HCT116 (cell line): Measurements from ENCODE around the gene SPTBN4. TPM values are rescaled to one million over a fixed set of nuclear protein-coding genes. Genes with fewer than 3 reads are reported as not detected.

Source experiments
- ATAC-seq: fragments of 200-7000 bp; cut with Tn5 transposase; 2 replicates; pipeline ENCODE4 v1.9.1; 2020; ENCODE audit warnings: mild to moderate bottlenecking, moderate library complexity
- BruUV-seq: library from RNA; stranded (reverse); fragments of 400-500 nt; replicated peaks from 2 replicates; lab custom pipeline; 2021; lab: Mats Ljungman, UMichigan
- CTCF ChIA-PET: fragments of 300-600 bp; sonication (Branson Sonifier 250); formaldehyde crosslinking; loops from one replicate; lab custom pipeline; 2021; ENCODE audit warnings: antibody characterized with exemption; lab: Charles Lee
- POLR2A ChIA-PET: fragments of 300-600, 350-600 bp; sonication (Branson Sonifier 250); formaldehyde crosslinking; loops from one replicate; lab custom pipeline; 2021; ENCODE audit warnings: antibody characterized with exemption; lab: Charles Lee
- RAD21 ChIA-PET, 2 experiments: fragments of 300-600 bp; sonication (Branson Sonifier 250); formaldehyde crosslinking; loops; one replicate each; lab custom pipeline; 2023; ENCODE audit warnings: low total read pairs in 2 of 2; ENCODE audit not compliant: uncharacterized antibody in 2 of 2, unreplicated experiment in 2 of 2, low non-redundant PET in 1 of 2; lab: Charles Lee
- DNase-seq: peaks from one replicate; pipeline ENCODE4 v3.0.0-alpha.2; 2010; ENCODE audit warnings: low read depth, low spot score
- H2AFZ ChIP-seq: fragments of 200-600 bp; shearing (Covaris generic), sonication (generic); 2 replicates; pipeline ENCODE4 v1.6.1; 2017; ENCODE audit warnings: low read depth, mixed run types, mixed read lengths, antibody characterized with exemption, low read length; ENCODE audit not compliant: poor library complexity, severe bottlenecking
- H3K27ac ChIP-seq: 2 replicates; pipeline ENCODE4 v1.5.1; 2012; ENCODE audit warnings: low read depth, low read length
- H3K27me3 ChIP-seq: fragments of 200-600 bp; sonication (generic); 2 replicates; pipeline ENCODE4 v1.6.1; 2016; ENCODE audit warnings: mixed run types, low read length, mixed read lengths; ENCODE audit not compliant: insufficient read depth
- H3K36me3 ChIP-seq, 2 experiments: fragments of 200-500 bp in 1 of 2; fragments of 200-600 bp in 1 of 2; sonication (Bioruptor generic) in 1 of 2; sonication (generic) in 1 of 2; 2 replicates each; pipeline versions ENCODE4 v1.5.1 to v1.6.1; 2014 to 2016; ENCODE audit warnings: low read length in 2 of 2, inconsistent platforms in 1 of 2, mixed read lengths in 1 of 2, mixed run types in 1 of 2; ENCODE audit not compliant: insufficient read depth in 2 of 2, control insufficient read depth in 1 of 2
- H3K4me1 ChIP-seq, 2 experiments: fragments of 200-600 bp in 1 of 2; sonication (generic) in 1 of 2; 2 replicates each; pipeline versions ENCODE4 v1.5.1 to v1.6.1; 2012 to 2017; ENCODE audit warnings: low read length in 2 of 2, inconsistent platforms in 1 of 2, mild to moderate bottlenecking in 1 of 2, mixed read lengths in 1 of 2, mixed run types in 1 of 2, moderate library complexity in 1 of 2; ENCODE audit not compliant: insufficient read depth in 2 of 2, control insufficient read depth in 1 of 2
- H3K4me2 ChIP-seq: fragments of 200-600 bp; sonication (generic); 2 replicates; pipeline ENCODE4 v1.6.1; 2017; ENCODE audit warnings: mixed run types, low read length, mixed read lengths
- H3K4me3 ChIP-seq, 2 experiments: fragments of 200-600 bp in 1 of 2; sonication (generic) in 1 of 2; replicated peaks in 1 of 2; 2 replicates each; pipeline ENCODE4 v1.5.1; 2011 to 2016; ENCODE audit warnings: low read length in 2 of 2, control low read depth in 1 of 2, low read depth in 1 of 2, mild to moderate bottlenecking in 1 of 2, mixed read lengths in 1 of 2, mixed run types in 1 of 2
- H3K79me2 ChIP-seq: fragments of 200-600 bp; sonication (generic); 2 replicates; pipeline ENCODE4 v1.6.1; 2017; ENCODE audit warnings: mild to moderate bottlenecking, mixed run types, low read length, moderate library complexity, mixed read lengths; ENCODE audit not compliant: insufficient read depth
- H3K9ac ChIP-seq: fragments of 200-600 bp; sonication (generic); 2 replicates; pipeline ENCODE4 v1.6.1; 2016; ENCODE audit warnings: low read length, mixed read lengths
- H3K9me2 ChIP-seq: fragments of 200-600 bp; sonication (generic), shearing (Covaris generic); 2 replicates; pipeline ENCODE4 v1.6.1; 2017; ENCODE audit warnings: mixed run types, mild to moderate bottlenecking, moderate library complexity; ENCODE audit not compliant: insufficient read depth
- H3K9me3 ChIP-seq, 2 experiments: fragments of 200-500 bp in 1 of 2; fragments of 200-600 bp in 1 of 2; sonication (Bioruptor generic) in 1 of 2; sonication (generic) in 1 of 2; 2 replicates each; pipeline ENCODE4 v1.6.1; 2014 to 2017; ENCODE audit warnings: low read length in 2 of 2, mixed read lengths in 2 of 2, inconsistent platforms in 1 of 2, low read depth in 1 of 2, mild to moderate bottlenecking in 1 of 2, mixed run types in 1 of 2, moderate library complexity in 1 of 2; ENCODE audit not compliant: control insufficient read depth in 1 of 2, insufficient read depth in 1 of 2
- H4K20me1 ChIP-seq: fragments of 200-600 bp; sonication (generic), shearing (Covaris generic); 2 replicates; pipeline ENCODE4 v1.6.1; 2017; ENCODE audit warnings: mixed run types, mild to moderate bottlenecking, moderate library complexity; ENCODE audit not compliant: insufficient read depth
- EGR1 ChIP-seq: IDR thresholded peaks from 2 replicates; pipeline ENCODE4 v1.6.1; 2012; ENCODE audit warnings: low read depth
- ELF1 ChIP-seq: IDR thresholded peaks from 2 replicates; pipeline ENCODE4 v1.6.1; 2012; ENCODE audit warnings: low read depth, borderline replicate concordance
- EZH2 ChIP-seq: fragments of 200-600 bp; sonication (generic); IDR thresholded peaks from 2 replicates; pipeline ENCODE4 v1.6.1; 2017; ENCODE audit warnings: antibody characterized with exemption, mixed run types
- EZH2phosphoT487 ChIP-seq: fragments of 200-600 bp; IDR thresholded peaks from 2 replicates; pipeline ENCODE4 v1.6.1; 2018; ENCODE audit warnings: antibody characterized with exemption, borderline replicate concordance
- FOSL1 ChIP-seq: IDR thresholded peaks from 2 replicates; pipeline ENCODE4 v1.6.1; 2012; ENCODE audit warnings: low read depth
- JUND ChIP-seq: IDR thresholded peaks from 2 replicates; pipeline ENCODE4 v1.6.1; 2012
- POLR2A ChIP-seq: IDR thresholded peaks from 2 replicates; pipeline ENCODE4 v1.7.0; 2011; ENCODE audit warnings: borderline replicate concordance; ENCODE audit not compliant: insufficient read depth, insufficient read length; ENCODE audit errors: extremely low read depth
- POLR2AphosphoS5 ChIP-seq: IDR thresholded peaks from 2 replicates; pipeline ENCODE4 v1.6.1; 2011; ENCODE audit warnings: mild to moderate bottlenecking, low read depth, low read length, moderate library complexity
- RAD21 ChIP-seq: IDR thresholded peaks from 2 replicates; pipeline ENCODE4 v1.6.1; 2012; ENCODE audit warnings: low read depth, mild to moderate bottlenecking
- SIN3A ChIP-seq: IDR thresholded peaks from 2 replicates; pipeline ENCODE4 v1.6.1; 2012; ENCODE audit warnings: low read depth
- SP1 ChIP-seq: IDR thresholded peaks from 2 replicates; pipeline ENCODE4 v1.6.1; 2012; ENCODE audit warnings: low read depth
- TCF7L2 ChIP-seq: IDR thresholded peaks from 2 replicates; pipeline ENCODE4 v1.7.0; 2011; ENCODE audit warnings: borderline replicate concordance, inconsistent platforms; ENCODE audit not compliant: insufficient read depth, insufficient read length; ENCODE audit errors: extremely low read depth
- ZBTB33 ChIP-seq: IDR thresholded peaks from 2 replicates; pipeline ENCODE4 v1.6.1; 2011; ENCODE audit warnings: mild to moderate bottlenecking, low read length, moderate library complexity; ENCODE audit not compliant: insufficient replicate concordance; ENCODE audit errors: extremely low read depth
- ZNF274 ChIP-seq: fragments of 200-500 bp; sonication (Bioruptor generic); IDR thresholded peaks from 2 replicates; pipeline ENCODE4 v1.6.1; 2014; ENCODE audit warnings: mild to moderate bottlenecking, low read depth, low read length, inconsistent platforms
- intact Hi-C: fragments of 100-400 bp; cut with micrococcal nuclease; formaldehyde crosslinking; loops from 2 replicates; pipeline ENCODE4 v1.10.0; 2022
- total RNA-seq: library from RNA; stranded (reverse); gene quantifications from one replicate; pipeline ENCODE4 v1.2.1, GENCODE V29; 2021; ENCODE audit not compliant: unreplicated experiment
- TF ChIP-seq, protein P1 (sequence below), 3 experiments: fragments of 200-600 bp in 1 of 3; sonication (generic) in 1 of 3; IDR thresholded peaks in 2 of 3; conservative IDR thresholded peaks in 1 of 3; 2 replicates each; pipeline ENCODE4 v1.5.1; 2012 to 2017; ENCODE audit warnings: low read depth in 2 of 3, low read length in 2 of 3, antibody characterized with exemption in 1 of 3, borderline replicate concordance in 1 of 3, control low read depth in 1 of 3, mild to moderate bottlenecking in 1 of 3, mixed read lengths in 1 of 3, mixed run types in 1 of 3, moderate library complexity in 1 of 3; ENCODE audit not compliant: insufficient read depth in 1 of 3
- TF ChIP-seq, protein P2 (sequence below): IDR thresholded peaks from 2 replicates; pipeline ENCODE4 v1.6.1; 2012; ENCODE audit warnings: low read depth

Gene SPTBN4
- total RNA-seq, 1 experiment from 2014 or later = 4.6 TPM

- TF ChIP-seq ELF1 (no peak), JUND (no peak), RAD21 (no peak), EZH2phosphoT487 (no peak), ZNF274 (no peak), POLR2A (no peak), ZBTB33 (no peak)
Measured at GRCh38 chr19:40542202-40542859, 75.5 kb downstream of the SPTBN4 start (continued).

GRCh38 chr19:40543029-40543597 lies 76.3 kb downstream of the SPTBN4 start:
- peaks cover 5 to 6% of the 10 kb centered on the region in 2 experiments; a peak in 2 of 4 replicates for H3K4me1 ChIP-seq
- H3K9me2 ChIP-seq = no peaks in the 10 kb centered on the region
- intact Hi-C loops = no loop called here
- no peak overlapping the region for H3K4me2 ChIP-seq
- ChIA-PET CTCF (interaction anchor here (1.1 to 3.2 kb wide), 3 partner anchors 27 to 238 kb away, joined by 5 to 20 read pairs (median 8); no protein-coding TSS in a partner anchor), POLR2A (interaction anchor here (0.6 kb wide), 1 partner anchor 8 kb away, joined by 4 read pairs; no protein-coding TSS in a partner anchor), RAD21 (no interaction called here)
- no peak overlapping the region for H3K27ac ChIP-seq
- H2AFZ ChIP-seq = no peak overlapping the region
- no peak for ATAC-seq
- no peaks in the 10 kb centered on the region for H3K36me3 ChIP-seq
- DNase-seq = no peak
- no TSS peak for BruUV-seq
- no peaks in the 10 kb centered on the region for H4K20me1 ChIP-seq
- H3K27me3 ChIP-seq = no peaks in the 10 kb centered on the region
- H3K4me3 ChIP-seq = no peak overlapping the region
- no peak overlapping the region for H3K9ac ChIP-seq
- no peaks in the 10 kb centered on the region for H3K79me2 ChIP-seq
- H3K9me3 ChIP-seq = no peaks in the 10 kb centered on the region; a peak in 1 of 4 replicates
- no peak for TF ChIP-seq EZH2phosphoT487
- TF ChIP-seq, protein P1, sequence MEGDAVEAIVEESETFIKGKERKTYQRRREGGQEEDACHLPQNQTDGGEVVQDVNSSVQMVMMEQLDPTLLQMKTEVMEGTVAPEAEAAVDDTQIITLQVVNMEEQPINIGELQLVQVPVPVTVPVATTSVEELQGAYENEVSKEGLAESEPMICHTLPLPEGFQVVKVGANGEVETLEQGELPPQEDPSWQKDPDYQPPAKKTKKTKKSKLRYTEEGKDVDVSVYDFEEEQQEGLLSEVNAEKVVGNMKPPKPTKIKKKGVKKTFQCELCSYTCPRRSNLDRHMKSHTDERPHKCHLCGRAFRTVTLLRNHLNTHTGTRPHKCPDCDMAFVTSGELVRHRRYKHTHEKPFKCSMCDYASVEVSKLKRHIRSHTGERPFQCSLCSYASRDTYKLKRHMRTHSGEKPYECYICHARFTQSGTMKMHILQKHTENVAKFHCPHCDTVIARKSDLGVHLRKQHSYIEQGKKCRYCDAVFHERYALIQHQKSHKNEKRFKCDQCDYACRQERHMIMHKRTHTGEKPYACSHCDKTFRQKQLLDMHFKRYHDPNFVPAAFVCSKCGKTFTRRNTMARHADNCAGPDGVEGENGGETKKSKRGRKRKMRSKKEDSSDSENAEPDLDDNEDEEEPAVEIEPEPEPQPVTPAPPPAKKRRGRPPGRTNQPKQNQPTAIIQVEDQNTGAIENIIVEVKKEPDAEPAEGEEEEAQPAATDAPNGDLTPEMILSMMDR (IDR thresholded peaks at IDR 0.05 in 2 of 3, conservative IDR thresholded peaks at IDR 0.05 in 1 of 3; ENCODE audit: borderline replicate concordance in 1 of 3, insufficient read depth in 1 of 3, low read depth in 2 of 3, low read length in 2 of 3) = no peak
- no peak for TF ChIP-seq JUND
- no peak for TF ChIP-seq EZH2
- TF ChIP-seq FOSL1 = no peak
- TF ChIP-seq SIN3A = no peak
- no peak for TF ChIP-seq EGR1
- no peak for TF ChIP-seq RAD21
- no peak for TF ChIP-seq POLR2A
- no peak for TF ChIP-seq SP1
- no peak for TF ChIP-seq TCF7L2
- TF ChIP-seq, protein P2, sequence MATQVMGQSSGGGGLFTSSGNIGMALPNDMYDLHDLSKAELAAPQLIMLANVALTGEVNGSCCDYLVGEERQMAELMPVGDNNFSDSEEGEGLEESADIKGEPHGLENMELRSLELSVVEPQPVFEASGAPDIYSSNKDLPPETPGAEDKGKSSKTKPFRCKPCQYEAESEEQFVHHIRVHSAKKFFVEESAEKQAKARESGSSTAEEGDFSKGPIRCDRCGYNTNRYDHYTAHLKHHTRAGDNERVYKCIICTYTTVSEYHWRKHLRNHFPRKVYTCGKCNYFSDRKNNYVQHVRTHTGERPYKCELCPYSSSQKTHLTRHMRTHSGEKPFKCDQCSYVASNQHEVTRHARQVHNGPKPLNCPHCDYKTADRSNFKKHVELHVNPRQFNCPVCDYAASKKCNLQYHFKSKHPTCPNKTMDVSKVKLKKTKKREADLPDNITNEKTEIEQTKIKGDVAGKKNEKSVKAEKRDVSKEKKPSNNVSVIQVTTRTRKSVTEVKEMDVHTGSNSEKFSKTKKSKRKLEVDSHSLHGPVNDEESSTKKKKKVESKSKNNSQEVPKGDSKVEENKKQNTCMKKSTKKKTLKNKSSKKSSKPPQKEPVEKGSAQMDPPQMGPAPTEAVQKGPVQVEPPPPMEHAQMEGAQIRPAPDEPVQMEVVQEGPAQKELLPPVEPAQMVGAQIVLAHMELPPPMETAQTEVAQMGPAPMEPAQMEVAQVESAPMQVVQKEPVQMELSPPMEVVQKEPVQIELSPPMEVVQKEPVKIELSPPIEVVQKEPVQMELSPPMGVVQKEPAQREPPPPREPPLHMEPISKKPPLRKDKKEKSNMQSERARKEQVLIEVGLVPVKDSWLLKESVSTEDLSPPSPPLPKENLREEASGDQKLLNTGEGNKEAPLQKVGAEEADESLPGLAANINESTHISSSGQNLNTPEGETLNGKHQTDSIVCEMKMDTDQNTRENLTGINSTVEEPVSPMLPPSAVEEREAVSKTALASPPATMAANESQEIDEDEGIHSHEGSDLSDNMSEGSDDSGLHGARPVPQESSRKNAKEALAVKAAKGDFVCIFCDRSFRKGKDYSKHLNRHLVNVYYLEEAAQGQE = no peak
- TF ChIP-seq POLR2AphosphoS5 = no peak
